GM12878 (cell line): ENCODE measurements around the gene RCAN1. TPM values are rescaled to one million over a fixed set of nuclear protein-coding genes. Genes with fewer than 3 reads are reported as not detected.

Experiments used
- BHLHE40 ChIP-seq, 2 experiments: fragments of 450-650 bp in 1 of 2; IDR thresholded peaks; 2 replicates each; pipeline ENCODE4 v1.6.1; 2011 to 2017; ENCODE audit warnings: low read depth in 2 of 2, borderline replicate concordance in 1 of 2, improper control_type of control experiment in 1 of 2, low read length in 1 of 2, mild to moderate bottlenecking in 1 of 2
- CHD2 ChIP-seq: IDR thresholded peaks from 2 replicates; pipeline ENCODE4 v1.6.1; 2011; ENCODE audit warnings: low read depth, low read length, improper control_type of control experiment, borderline replicate concordance
- EED ChIP-seq: sonication (generic); IDR thresholded peaks from 2 replicates; pipeline ENCODE4 v1.6.1; 2016; ENCODE audit warnings: antibody characterized with exemption, low read depth
- GATAD2B ChIP-seq: fragments of 450-650 bp; conservative IDR thresholded peaks from 2 replicates; pipeline ENCODE4 v1.6.1; 2017; ENCODE audit warnings: low read depth, mild to moderate bottlenecking, moderate library complexity
- MEF2A ChIP-seq: IDR thresholded peaks from 2 replicates; pipeline ENCODE4 v1.6.1; 2011; ENCODE audit warnings: low read depth, mild to moderate bottlenecking, low read length, moderate library complexity; ENCODE audit not compliant: insufficient read depth
- NFIC ChIP-seq: IDR thresholded peaks from 2 replicates; pipeline ENCODE4 v1.6.1; 2012; ENCODE audit warnings: low read depth, mild to moderate bottlenecking, inconsistent platforms, low read length, moderate library complexity
- POLR2AphosphoS2 ChIP-seq: IDR thresholded peaks from 2 replicates; pipeline ENCODE4 v1.6.1; 2011; ENCODE audit warnings: low read depth, mild to moderate bottlenecking, low read length, improper control_type of control experiment, moderate library complexity
- RFX5 ChIP-seq: IDR thresholded peaks from 2 replicates; pipeline ENCODE4 v1.6.1; 2011; ENCODE audit warnings: low read depth, low read length, improper control_type of control experiment
- SMARCA5 ChIP-seq: fragments of 450-650 bp; IDR thresholded peaks from 2 replicates; pipeline ENCODE4 v1.6.1; 2017; ENCODE audit warnings: mild to moderate bottlenecking
- SMC3 ChIP-seq: IDR thresholded peaks from 2 replicates; pipeline ENCODE4 v1.6.1; 2011; ENCODE audit warnings: low read length, improper control_type of control experiment, borderline replicate concordance
- ZNF207 ChIP-seq: fragments of 450-650 bp; IDR thresholded peaks from 2 replicates; pipeline ENCODE4 v1.6.1; 2014; ENCODE audit warnings: antibody characterized with exemption, mild to moderate bottlenecking, borderline replicate concordance
- polyA plus RNA-seq, 11 experiments: library from polyadenylated mRNA; depleted of rRNA in 4 of 11; unstranded in 6 of 11; stranded (reverse) in 5 of 11; fragments of >200 nt; fragmentation: Nextera tagmentation in 4 of 11; fragmentation: Illumina TruSeq in 1 of 11; extraction: Ambion mirVana in 4 of 11; extraction: Trizol in 1 of 11; gene quantifications; 1 replicate in 1 of 11; 2 replicates in 10 of 11; pipeline versions ENCODE4 v1.2.1 to v1.2.3, GENCODE V29; 2011 to 2016; ENCODE audit warnings: inconsistent platforms in 2 of 11, missing spikeins in 2 of 11, low read depth in 1 of 11
- total RNA-seq, 4 experiments: library from RNA; depleted of rRNA in 3 of 4; stranded (reverse); fragments of >200 nt in 3 of 4; fragmentation: Illumina TruSeq in 1 of 4; extraction: Trizol in 1 of 4; gene quantifications; 2 replicates each; pipeline versions ENCODE4 v1.2.1 to v1.2.3, GENCODE V29; 2013 to 2021
- TF ChIP-seq, protein P1 (sequence below): fragments of 450-650 bp; IDR thresholded peaks from 2 replicates; pipeline ENCODE4 v1.6.1; 2018; ENCODE audit warnings: mild to moderate bottlenecking, low read depth, moderate library complexity; ENCODE audit not compliant: partially characterized antibody
- TF ChIP-seq, protein P2 (sequence below): IDR thresholded peaks from 2 replicates; pipeline ENCODE4 v1.6.1; 2012; ENCODE audit warnings: improper control_type of control experiment, low read depth, low read length; ENCODE audit not compliant: insufficient replicate concordance
- TF ChIP-seq, protein P3 (sequence below): fragments of 450-650 bp; IDR thresholded peaks from 2 replicates; pipeline ENCODE4 v1.6.1; 2017; ENCODE audit warnings: mild to moderate bottlenecking
- TF ChIP-seq, protein P4 (sequence below): fragments of 450-650 bp; IDR thresholded peaks from 2 replicates; pipeline ENCODE4 v1.6.1; 2017; ENCODE audit warnings: low read depth, mild to moderate bottlenecking, moderate library complexity

RCAN1 gene
- total and polyA plus RNA-seq, 10 of the 15 experiments (the other 5 are each of a cell fraction or from before 2014, with no cell fraction given), result 2.8 to 12.9 (median 10.5) TPM

DNA sequence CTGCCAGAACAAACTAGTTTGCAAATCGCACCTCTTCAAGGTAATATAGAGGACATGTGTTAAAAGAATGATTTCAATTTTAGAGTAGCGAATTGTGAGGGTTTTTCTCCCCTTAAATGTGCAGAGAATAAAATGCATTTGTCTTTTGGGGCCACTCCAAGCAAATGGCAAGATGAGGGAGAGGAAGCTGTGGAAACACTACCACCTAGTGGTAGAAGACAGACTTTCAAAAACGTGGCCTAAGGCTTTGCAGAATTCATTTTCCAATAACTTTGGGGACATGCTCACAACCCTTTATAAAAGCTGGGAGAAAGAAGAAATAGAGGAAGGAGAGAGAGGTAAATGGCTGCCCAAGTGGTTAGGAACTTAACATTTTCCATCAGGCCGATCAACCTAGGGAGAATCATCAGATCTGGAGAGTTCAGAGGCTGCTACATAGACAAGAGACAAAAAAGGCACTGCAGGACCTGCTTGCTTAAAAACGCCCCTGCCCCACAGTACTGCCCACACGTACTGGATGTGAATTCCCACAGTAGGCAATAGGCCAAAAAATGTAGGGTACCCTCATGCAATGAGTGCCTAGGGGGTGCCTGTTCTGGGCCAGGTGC lies 15.7 kb upstream of the RCAN1 start (continued):
- TF ChIP-seq, protein P1, sequence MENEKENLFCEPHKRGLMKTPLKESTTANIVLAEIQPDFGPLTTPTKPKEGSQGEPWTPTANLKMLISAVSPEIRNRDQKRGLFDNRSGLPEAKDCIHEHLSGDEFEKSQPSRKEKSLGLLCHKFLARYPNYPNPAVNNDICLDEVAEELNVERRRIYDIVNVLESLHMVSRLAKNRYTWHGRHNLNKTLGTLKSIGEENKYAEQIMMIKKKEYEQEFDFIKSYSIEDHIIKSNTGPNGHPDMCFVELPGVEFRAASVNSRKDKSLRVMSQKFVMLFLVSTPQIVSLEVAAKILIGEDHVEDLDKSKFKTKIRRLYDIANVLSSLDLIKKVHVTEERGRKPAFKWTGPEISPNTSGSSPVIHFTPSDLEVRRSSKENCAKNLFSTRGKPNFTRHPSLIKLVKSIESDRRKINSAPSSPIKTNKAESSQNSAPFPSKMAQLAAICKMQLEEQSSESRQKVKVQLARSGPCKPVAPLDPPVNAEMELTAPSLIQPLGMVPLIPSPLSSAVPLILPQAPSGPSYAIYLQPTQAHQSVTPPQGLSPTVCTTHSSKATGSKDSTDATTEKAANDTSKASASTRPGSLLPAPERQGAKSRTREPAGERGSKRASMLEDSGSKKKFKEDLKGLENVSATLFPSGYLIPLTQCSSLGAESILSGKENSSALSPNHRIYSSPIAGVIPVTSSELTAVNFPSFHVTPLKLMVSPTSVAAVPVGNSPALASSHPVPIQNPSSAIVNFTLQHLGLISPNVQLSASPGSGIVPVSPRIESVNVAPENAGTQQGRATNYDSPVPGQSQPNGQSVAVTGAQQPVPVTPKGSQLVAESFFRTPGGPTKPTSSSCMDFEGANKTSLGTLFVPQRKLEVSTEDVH, result no peak
- peak; percentile 87; the same call in 1 of the 2 replicates for TF ChIP-seq SMC3
- TF ChIP-seq, protein P2, sequence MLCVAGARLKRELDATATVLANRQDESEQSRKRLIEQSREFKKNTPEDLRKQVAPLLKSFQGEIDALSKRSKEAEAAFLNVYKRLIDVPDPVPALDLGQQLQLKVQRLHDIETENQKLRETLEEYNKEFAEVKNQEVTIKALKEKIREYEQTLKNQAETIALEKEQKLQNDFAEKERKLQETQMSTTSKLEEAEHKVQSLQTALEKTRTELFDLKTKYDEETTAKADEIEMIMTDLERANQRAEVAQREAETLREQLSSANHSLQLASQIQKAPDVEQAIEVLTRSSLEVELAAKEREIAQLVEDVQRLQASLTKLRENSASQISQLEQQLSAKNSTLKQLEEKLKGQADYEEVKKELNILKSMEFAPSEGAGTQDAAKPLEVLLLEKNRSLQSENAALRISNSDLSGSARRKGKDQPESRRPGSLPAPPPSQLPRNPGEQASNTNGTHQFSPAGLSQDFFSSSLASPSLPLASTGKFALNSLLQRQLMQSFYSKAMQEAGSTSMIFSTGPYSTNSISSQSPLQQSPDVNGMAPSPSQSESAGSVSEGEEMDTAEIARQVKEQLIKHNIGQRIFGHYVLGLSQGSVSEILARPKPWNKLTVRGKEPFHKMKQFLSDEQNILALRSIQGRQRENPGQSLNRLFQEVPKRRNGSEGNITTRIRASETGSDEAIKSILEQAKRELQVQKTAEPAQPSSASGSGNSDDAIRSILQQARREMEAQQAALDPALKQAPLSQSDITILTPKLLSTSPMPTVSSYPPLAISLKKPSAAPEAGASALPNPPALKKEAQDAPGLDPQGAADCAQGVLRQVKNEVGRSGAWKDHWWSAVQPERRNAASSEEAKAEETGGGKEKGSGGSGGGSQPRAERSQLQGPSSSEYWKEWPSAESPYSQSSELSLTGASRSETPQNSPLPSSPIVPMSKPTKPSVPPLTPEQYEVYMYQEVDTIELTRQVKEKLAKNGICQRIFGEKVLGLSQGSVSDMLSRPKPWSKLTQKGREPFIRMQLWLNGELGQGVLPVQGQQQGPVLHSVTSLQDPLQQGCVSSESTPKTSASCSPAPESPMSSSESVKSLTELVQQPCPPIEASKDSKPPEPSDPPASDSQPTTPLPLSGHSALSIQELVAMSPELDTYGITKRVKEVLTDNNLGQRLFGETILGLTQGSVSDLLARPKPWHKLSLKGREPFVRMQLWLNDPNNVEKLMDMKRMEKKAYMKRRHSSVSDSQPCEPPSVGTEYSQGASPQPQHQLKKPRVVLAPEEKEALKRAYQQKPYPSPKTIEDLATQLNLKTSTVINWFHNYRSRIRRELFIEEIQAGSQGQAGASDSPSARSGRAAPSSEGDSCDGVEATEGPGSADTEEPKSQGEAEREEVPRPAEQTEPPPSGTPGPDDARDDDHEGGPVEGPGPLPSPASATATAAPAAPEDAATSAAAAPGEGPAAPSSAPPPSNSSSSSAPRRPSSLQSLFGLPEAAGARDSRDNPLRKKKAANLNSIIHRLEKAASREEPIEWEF, result no peak
- no peak for TF ChIP-seq POLR2AphosphoS2
- no peak for TF ChIP-seq NFIC
- TF ChIP-seq SMARCA5, result no peak
- TF ChIP-seq, protein P3, sequence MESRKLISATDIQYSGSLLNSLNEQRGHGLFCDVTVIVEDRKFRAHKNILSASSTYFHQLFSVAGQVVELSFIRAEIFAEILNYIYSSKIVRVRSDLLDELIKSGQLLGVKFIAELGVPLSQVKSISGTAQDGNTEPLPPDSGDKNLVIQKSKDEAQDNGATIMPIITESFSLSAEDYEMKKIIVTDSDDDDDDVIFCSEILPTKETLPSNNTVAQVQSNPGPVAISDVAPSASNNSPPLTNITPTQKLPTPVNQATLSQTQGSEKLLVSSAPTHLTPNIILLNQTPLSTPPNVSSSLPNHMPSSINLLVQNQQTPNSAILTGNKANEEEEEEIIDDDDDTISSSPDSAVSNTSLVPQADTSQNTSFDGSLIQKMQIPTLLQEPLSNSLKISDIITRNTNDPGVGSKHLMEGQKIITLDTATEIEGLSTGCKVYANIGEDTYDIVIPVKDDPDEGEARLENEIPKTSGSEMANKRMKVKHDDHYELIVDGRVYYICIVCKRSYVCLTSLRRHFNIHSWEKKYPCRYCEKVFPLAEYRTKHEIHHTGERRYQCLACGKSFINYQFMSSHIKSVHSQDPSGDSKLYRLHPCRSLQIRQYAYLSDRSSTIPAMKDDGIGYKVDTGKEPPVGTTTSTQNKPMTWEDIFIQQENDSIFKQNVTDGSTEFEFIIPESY, result no peak
- no peak for TF ChIP-seq EED
- no peak for TF ChIP-seq ZNF207
- TF ChIP-seq CHD2, result no peak
- TF ChIP-seq, protein P4, sequence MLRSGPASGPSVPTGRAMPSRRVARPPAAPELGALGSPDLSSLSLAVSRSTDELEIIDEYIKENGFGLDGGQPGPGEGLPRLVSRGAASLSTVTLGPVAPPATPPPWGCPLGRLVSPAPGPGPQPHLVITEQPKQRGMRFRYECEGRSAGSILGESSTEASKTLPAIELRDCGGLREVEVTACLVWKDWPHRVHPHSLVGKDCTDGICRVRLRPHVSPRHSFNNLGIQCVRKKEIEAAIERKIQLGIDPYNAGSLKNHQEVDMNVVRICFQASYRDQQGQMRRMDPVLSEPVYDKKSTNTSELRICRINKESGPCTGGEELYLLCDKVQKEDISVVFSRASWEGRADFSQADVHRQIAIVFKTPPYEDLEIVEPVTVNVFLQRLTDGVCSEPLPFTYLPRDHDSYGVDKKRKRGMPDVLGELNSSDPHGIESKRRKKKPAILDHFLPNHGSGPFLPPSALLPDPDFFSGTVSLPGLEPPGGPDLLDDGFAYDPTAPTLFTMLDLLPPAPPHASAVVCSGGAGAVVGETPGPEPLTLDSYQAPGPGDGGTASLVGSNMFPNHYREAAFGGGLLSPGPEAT, result no peak
- no peak for TF ChIP-seq RFX5
- TF ChIP-seq GATAD2B, result no peak
- TF ChIP-seq MEF2A, result no peak
- no peak for TF ChIP-seq BHLHE40 (IDR thresholded peaks at IDR 0.05; ENCODE audit: borderline replicate concordance in 1 of 2, low read depth in 2 of 2, low read length in 1 of 2)
